Loucy (cell line): ENCODE results near the gene TICAM2.

Experiments used
- H2AFZ ChIP-seq: fragments of 200-600 bp; sonication (generic); 2 replicates; pipeline ENCODE4 v1.6.0; 2016; ENCODE audit warnings: antibody characterized with exemption, mild to moderate bottlenecking, low read length, moderate library complexity
- H3F3A ChIP-seq: fragments of 200-600 bp; 2 replicates; pipeline ENCODE4 v1.6.0; 2016; ENCODE audit warnings: antibody characterized with exemption, low read depth, mild to moderate bottlenecking
- H3K27me3 ChIP-seq: fragments of 200-600 bp; sonication (generic); 2 replicates; pipeline ENCODE4 v1.6.1; 2014; ENCODE audit warnings: low read length, mild to moderate bottlenecking; ENCODE audit not compliant: insufficient read depth, poor library complexity, severe bottlenecking
- H3K36me3 ChIP-seq: fragments of 200-600 bp; sonication (generic); 2 replicates; pipeline ENCODE4 v1.6.1; 2016; ENCODE audit warnings: low read length; ENCODE audit not compliant: insufficient read depth
- H3K4me1 ChIP-seq: fragments of 200-600 bp; sonication (generic); 2 replicates; pipeline ENCODE4 v1.5.1; 2014; ENCODE audit warnings: low read length, mild to moderate bottlenecking; ENCODE audit not compliant: insufficient read depth, poor library complexity, severe bottlenecking
- H3K4me2 ChIP-seq: fragments of 200-600 bp; sonication (generic); 2 replicates; pipeline ENCODE4 v1.6.0; 2014; ENCODE audit warnings: antibody characterized with exemption, low read length, low read depth, mild to moderate bottlenecking; ENCODE audit not compliant: poor library complexity, severe bottlenecking
- H3K4me3 ChIP-seq: fragments of 200-600 bp; sonication (generic); 2 replicates; pipeline ENCODE4 v1.5.1; 2014; ENCODE audit warnings: low read length, mild to moderate bottlenecking, mixed read lengths; ENCODE audit not compliant: poor library complexity, severe bottlenecking
- H3K79me2 ChIP-seq: fragments of 200-600 bp; sonication (generic); 2 replicates; pipeline ENCODE4 v1.6.1; 2014; ENCODE audit warnings: low read length; ENCODE audit not compliant: insufficient read depth
- H3K9ac ChIP-seq: fragments of 200-600 bp; sonication (generic); 2 replicates; pipeline ENCODE4 v1.6.0; 2014; ENCODE audit warnings: mild to moderate bottlenecking, low read depth, low read length, moderate library complexity; ENCODE audit not compliant: poor library complexity, severe bottlenecking
- H3K9me2 ChIP-seq: fragments of 200-600 bp; sonication (generic); replicated peaks from 2 replicates; pipeline ENCODE4 v1.6.1; 2016; ENCODE audit warnings: low read depth, low read length, mixed read lengths
- H3K9me3 ChIP-seq: fragments of 200-600 bp; sonication (generic); 2 replicates; pipeline ENCODE4 v1.6.1; 2014; ENCODE audit warnings: mild to moderate bottlenecking, antibody characterized with exemption, low read length, low read depth; ENCODE audit not compliant: insufficient read depth
- H4K20me1 ChIP-seq: fragments of 200-600 bp; sonication (generic); 2 replicates; pipeline ENCODE4 v1.6.0; 2014; ENCODE audit warnings: antibody characterized with exemption, low read length, mild to moderate bottlenecking; ENCODE audit not compliant: insufficient read depth, poor library complexity, severe bottlenecking
- CTCF ChIP-seq: fragments of 200-600 bp; sonication (generic); conservative IDR thresholded peaks from 2 replicates; pipeline ENCODE4 v1.5.1; 2014; ENCODE audit warnings: mild to moderate bottlenecking, antibody characterized with exemption, low read length
- EZH2phosphoT487 ChIP-seq: fragments of 200-600 bp; IDR thresholded peaks from 2 replicates; pipeline ENCODE4 v1.6.1; 2018; ENCODE audit warnings: antibody characterized with exemption, mild to moderate bottlenecking, moderate library complexity, borderline replicate concordance

The TICAM2 gene

GRCh38 chr5:115556276-115556675 is 46.0 kb downstream of the TICAM2 start:
- H3K4me1 ChIP-seq = peaks cover 5% of the 10 kb centered on the region
- no peaks in the 10 kb centered on the region for H4K20me1 ChIP-seq
- H3K9ac ChIP-seq = no peak overlapping the region
- no peak overlapping the region for H2AFZ ChIP-seq
- H3K4me3 ChIP-seq = no peak overlapping the region
- no peaks in the 10 kb centered on the region for H3K9me2 ChIP-seq
- H3K79me2 ChIP-seq = no peaks in the 10 kb centered on the region
- H3K9me3 ChIP-seq = no peaks in the 10 kb centered on the region
- TF ChIP-seq CTCF (no peak), EZH2phosphoT487 (no peak)
- no peaks in the 10 kb centered on the region for H3K27me3 ChIP-seq
- H3K36me3 ChIP-seq = no peaks in the 10 kb centered on the region
- H3K4me2 ChIP-seq = no peak overlapping the region
- no peaks in the 10 kb centered on the region for H3F3A ChIP-seq

- no peaks in the 10 kb centered on the region for H3K79me2 ChIP-seq
- TF ChIP-seq EZH2phosphoT487 (no peak), CTCF (no peak)
- no peak overlapping the region for H3K9ac ChIP-seq
- H3K9me2 ChIP-seq = no peaks in the 10 kb centered on the region
- no peaks in the 10 kb centered on the region for H3K9me3 ChIP-seq
- H3K27me3 ChIP-seq = no peaks in the 10 kb centered on the region
- H3F3A ChIP-seq = no peaks in the 10 kb centered on the region
- H4K20me1 ChIP-seq = no peaks in the 10 kb centered on the region
- no peak overlapping the region for H3K4me2 ChIP-seq
- peaks cover 5% of the 10 kb centered on the region for H3K4me1 ChIP-seq
- no peak overlapping the region for H2AFZ ChIP-seq
- no peaks in the 10 kb centered on the region for H3K36me3 ChIP-seq
- H3K4me3 ChIP-seq = no peak overlapping the region
These were observed 47.1 kb downstream of the TICAM2 start for GRCh38 chr5:115555084-115555633.

GRCh38 chr5:115553082-115553481 is 49.2 kb downstream of the TICAM2 start:
- Histone ChIP-seq H3K4me2 (no peak overlapping the region), H3K4me3 (no peak overlapping the region), H3K9me2 (no peaks in the 10 kb centered on the region), H3K79me2 (no peaks in the 10 kb centered on the region), H4K20me1 (no peaks in the 10 kb centered on the region), H3K9ac (no peak overlapping the region), H3K9me3 (no peaks in the 10 kb centered on the region), H3K27me3 (no peaks in the 10 kb centered on the region), H3F3A (no peaks in the 10 kb centered on the region), H3K4me1 (peaks cover 5% of the 10 kb centered on the region), H2AFZ (no peak overlapping the region), H3K36me3 (no peaks in the 10 kb centered on the region)
- TF ChIP-seq CTCF (no peak), EZH2phosphoT487 (no peak)
